Medulla oblongata (tissue), 1 donor: ENCODE measurements around the gene KCND3.

Experiments used
- DNase-seq: peaks from one replicate; pipeline ENCODE4 v3.0.0-alpha.2; 2015; ENCODE audit errors: extremely low spot score

Gene KCND3

DNA sequence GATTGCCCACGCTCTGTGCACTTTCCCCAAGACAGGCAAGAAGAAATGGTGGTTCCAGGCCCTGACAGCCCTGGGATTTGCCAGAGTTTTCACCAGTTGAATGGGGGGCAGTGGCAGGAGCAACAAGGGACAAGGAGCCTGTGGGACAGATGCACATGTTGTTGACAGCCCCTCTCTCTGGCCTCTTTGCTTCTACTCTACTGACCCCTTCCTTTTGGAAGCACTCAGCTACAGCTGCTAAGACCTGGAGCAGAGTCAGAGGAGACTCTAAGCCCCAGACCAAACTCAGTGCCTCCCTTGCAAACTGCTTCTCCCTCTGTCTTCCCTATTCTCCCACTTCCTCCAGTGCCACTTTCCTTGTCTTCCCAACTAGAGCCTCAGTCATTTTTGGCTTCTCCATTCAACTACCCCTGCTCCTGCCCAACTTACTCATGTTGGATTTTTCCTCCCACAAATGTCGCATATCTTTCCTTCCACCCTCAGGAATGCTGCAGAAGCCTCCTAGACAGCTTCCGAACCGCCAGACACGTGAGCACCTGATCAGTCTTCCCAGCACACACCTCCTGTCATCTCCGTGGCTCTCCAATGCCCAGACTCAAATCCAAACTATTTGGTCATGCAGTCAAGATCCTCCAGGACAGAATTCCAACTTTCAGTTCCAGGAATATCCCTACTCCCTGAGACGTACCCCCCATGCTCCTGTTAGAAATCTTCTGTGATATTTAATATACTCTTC, 259.4 kb downstream of the KCND3 start:
- no peak for DNase-seq

- peak; percentile 36 for DNase-seq
Measured at GRCh38 chr1:111729271-111729921, 260.1 kb downstream of the KCND3 start.

GRCh38 chr1:111727056-111727455, 262.4 kb downstream of the KCND3 start:
- DNase-seq: no peak

GRCh38 chr1:111725192-111725591, 264.3 kb downstream of the KCND3 start:
- peak; percentile 60 for DNase-seq

DNA sequence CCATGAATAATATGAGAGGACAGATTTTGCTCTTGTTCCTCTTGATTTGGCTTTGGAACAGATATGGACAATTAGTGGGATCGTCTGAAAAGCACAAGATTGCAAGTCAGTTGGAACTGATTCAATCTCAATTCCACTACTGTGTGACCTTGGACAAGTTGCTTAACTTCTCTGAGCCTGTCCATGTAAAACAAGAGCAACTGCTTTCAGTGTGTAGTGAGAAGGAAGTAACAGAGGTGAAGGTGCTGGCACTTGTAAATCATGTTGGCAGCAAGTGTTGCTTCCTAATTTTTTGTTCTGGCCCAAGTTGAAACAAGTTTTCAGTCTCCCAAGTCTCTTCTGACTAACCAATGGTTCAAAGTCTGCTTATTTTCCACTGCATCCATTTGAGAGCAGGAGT, 265.6 kb downstream of the KCND3 start:
- no peak for DNase-seq

- DNase-seq: no peak
Measured at GRCh38 chr1:111723091-111723806, 266.2 kb downstream of the KCND3 start.

GRCh38 chr1:111720977-111721786, 268.3 kb downstream of the KCND3 start:
- DNase-seq: no peak
